Measurements from ENCODE around the gene FOXK2.

The FOXK2 gene

DNA sequence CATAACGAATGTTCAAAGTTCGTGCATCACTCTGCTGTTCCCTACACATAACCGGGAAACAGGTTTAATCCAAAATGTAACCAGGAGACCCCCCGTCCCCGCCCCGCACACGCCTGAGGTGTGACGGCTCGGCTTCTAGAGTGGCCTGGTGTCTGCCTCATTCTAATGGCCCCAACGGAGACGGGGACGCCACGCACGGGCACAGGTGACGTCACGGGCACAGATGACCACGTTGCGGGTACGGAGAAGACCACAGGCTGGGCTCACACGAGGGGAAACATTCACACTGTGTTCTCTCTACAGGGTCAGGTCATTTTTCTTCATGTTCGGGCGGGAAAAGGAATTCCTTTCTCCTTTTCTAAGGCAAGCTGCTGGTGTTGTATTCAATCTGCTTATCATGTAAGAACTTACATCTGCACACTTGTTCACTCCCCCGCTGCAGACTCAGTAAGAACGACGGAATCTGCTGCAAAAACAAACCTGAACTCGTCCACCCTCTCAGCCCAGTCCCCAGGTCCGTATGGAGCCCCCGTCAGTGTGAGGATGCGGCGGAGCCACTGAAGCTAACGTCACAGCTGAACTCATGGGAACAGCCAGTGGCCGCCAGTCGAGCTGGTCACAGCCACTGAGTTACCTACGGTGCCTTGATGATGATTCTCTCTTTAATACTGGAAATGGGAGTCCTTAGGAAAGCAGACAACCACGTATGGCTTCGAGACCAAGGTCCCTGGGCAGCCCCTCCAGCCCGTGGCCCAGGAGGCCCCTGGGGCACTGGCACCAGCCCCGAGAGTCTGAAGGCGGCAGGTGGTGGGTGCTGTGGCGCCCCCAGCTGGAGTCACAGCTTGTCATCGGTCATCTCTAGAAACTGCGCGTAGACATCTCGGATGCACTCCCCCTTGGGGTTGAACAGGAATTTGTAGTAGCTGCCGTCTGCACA lies 95.8 kb downstream of the FOXK2 start:
- no peaks in the 10 kb centered on the region for H3K4me1 ChIP-seq (ENCODE audit: control insufficient read depth, insufficient read depth, low read length, poor library complexity, severe bottlenecking)
- H3K27me3 ChIP-seq (replicated peaks; ENCODE audit: control insufficient read depth, insufficient read depth, low read length, poor library complexity, severe bottlenecking) = no peaks in the 10 kb centered on the region
- peaks cover 59% of the 10 kb centered on the region for H3K36me3 ChIP-seq (ENCODE audit: control insufficient read depth, insufficient read depth, low read length)
- no peaks in the 10 kb centered on the region for H3K9me3 ChIP-seq (ENCODE audit: control insufficient read depth, low read length)
- H3K4me3 ChIP-seq (ENCODE audit: insufficient read depth, low read depth, low read length, poor library complexity, severe bottlenecking) = no peak overlapping the region
- no peak overlapping the region for H3K27ac ChIP-seq (ENCODE audit: insufficient read depth, low read length, poor library complexity, severe bottlenecking)
- no peak for DNase-seq

DNA sequence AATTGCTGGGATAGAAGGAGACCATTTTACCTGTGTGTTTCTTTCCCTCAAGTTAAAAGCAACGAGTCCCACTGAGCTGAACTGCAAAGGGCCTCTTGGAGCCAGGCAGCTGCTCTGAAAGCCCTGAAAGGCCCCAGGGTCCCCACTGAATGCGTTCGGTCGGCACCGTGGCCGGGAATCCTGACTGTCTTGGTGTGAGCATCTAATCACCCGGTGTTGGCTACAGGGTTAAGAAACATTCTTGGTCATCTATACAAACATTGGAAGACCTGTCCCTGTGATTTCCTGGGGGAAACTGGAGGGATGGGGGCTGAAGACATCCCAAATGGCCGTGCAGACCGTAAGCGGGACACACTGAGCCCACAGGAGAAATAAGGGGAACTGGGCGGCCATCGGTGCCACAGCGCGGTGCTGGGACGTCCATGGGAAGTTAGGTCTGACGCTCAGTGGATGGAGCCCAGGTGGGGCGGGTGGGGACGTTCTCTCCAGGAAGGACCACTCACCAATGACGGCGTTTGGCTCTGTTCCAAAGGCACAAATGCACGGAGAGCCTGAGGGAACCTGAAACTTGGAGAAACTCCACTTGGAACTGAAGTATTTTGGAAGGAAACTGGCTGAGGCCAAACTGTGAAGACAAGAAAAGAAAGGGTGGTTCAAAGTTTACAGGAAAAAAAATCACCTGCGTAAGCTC lies 96.6 kb downstream of the FOXK2 start:
- Histone ChIP-seq H3K9me3 (ENCODE audit: control insufficient read depth, low read length) (no peaks in the 10 kb centered on the region), H3K27me3 (replicated peaks; ENCODE audit: control insufficient read depth, insufficient read depth, low read length, poor library complexity, severe bottlenecking) (no peaks in the 10 kb centered on the region), H3K4me1 (ENCODE audit: control insufficient read depth, insufficient read depth, low read length, poor library complexity, severe bottlenecking) (no peaks in the 10 kb centered on the region), H3K27ac (ENCODE audit: insufficient read depth, low read length, poor library complexity, severe bottlenecking) (no peak overlapping the region), H3K36me3 (ENCODE audit: control insufficient read depth, insufficient read depth, low read length) (peaks cover 65% of the 10 kb centered on the region), H3K4me3 (ENCODE audit: insufficient read depth, low read depth, low read length, poor library complexity, severe bottlenecking) (no peak overlapping the region)
- no peak for DNase-seq

DNA sequence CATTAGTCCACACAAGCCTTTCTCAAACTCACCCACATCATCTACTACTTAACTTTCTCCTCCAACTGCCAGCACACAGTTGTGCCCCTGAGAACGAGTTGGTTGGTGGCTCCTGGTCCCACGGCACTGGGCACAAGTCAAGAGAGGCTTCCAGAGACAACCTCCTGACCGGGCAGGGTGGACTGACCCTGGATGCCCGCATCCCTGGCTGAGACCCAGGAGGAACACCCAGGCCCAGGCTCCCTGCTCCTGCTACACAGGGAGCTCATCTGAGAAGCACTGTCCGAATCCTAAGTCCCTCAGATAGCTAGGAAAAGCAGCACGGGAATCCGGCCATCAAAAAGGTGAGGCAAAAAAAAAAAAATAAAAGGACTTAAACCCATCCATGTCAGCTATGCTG lies 99.7 kb downstream of the FOXK2 start:
- H3K9me3 ChIP-seq (ENCODE audit: control insufficient read depth, low read length) = no peaks in the 10 kb centered on the region
- no peak overlapping the region for H3K4me3 ChIP-seq (ENCODE audit: insufficient read depth, low read depth, low read length, poor library complexity, severe bottlenecking)
- H3K27me3 ChIP-seq (replicated peaks; ENCODE audit: control insufficient read depth, insufficient read depth, low read length, poor library complexity, severe bottlenecking) = no peaks in the 10 kb centered on the region
- DNase-seq = no peak
- H3K27ac ChIP-seq (ENCODE audit: insufficient read depth, low read length, poor library complexity, severe bottlenecking) = no peak overlapping the region
- no peaks in the 10 kb centered on the region for H3K4me1 ChIP-seq (ENCODE audit: control insufficient read depth, insufficient read depth, low read length, poor library complexity, severe bottlenecking)
- H3K36me3 ChIP-seq (ENCODE audit: control insufficient read depth, insufficient read depth, low read length) = peaks cover 80% of the 10 kb centered on the region

DNA sequence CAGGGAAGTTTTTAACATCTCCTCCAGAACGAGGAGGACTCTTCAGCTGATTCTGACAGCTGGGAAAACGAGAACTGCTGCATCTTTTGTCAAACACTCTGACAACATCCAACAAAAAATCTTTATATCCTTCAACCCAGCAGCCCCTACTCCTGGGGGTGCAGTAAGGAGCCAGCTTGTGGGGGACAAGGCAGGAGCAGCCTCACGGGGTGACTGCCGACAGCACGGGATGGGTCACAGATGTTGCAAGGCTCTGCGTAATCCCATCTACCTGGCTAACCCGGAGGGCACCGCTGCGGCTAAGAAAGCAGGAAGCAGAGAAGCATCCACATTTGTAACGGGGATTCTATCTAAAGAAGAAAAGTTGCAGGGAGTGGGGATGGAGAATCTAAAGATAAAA lies 100.1 kb downstream of the FOXK2 start:
- Histone ChIP-seq H3K9me3 (ENCODE audit: control insufficient read depth, low read length) (no peaks in the 10 kb centered on the region), H3K27ac (ENCODE audit: insufficient read depth, low read length, poor library complexity, severe bottlenecking) (no peak overlapping the region), H3K27me3 (replicated peaks; ENCODE audit: control insufficient read depth, insufficient read depth, low read length, poor library complexity, severe bottlenecking) (no peaks in the 10 kb centered on the region), H3K36me3 (ENCODE audit: control insufficient read depth, insufficient read depth, low read length) (peaks cover 84% of the 10 kb centered on the region), H3K4me3 (ENCODE audit: insufficient read depth, low read depth, low read length, poor library complexity, severe bottlenecking) (no peak overlapping the region), H3K4me1 (ENCODE audit: control insufficient read depth, insufficient read depth, low read length, poor library complexity, severe bottlenecking) (no peaks in the 10 kb centered on the region)
- DNase-seq = no peak

DNA sequence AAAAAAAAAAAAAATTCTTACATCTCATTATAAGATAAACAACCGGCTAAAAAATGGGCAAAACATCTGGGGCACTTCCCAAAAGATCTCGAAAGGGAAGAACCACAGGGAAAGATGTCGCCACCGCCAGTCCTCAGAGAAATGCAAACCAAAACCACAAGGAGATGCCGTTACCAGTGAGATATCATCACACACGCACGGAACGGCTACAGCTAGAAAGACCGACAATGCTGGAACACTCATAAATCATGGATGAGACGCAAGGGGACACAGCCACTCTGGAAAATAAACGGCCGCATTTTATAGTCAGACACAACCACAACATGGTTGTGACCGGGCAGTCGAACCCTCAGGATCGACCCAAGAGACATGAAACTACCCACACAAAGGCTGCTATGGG lies 104.2 kb downstream of the FOXK2 start:
- Histone ChIP-seq H3K4me3 (ENCODE audit: insufficient read depth, low read depth, low read length, poor library complexity, severe bottlenecking) (no peak overlapping the region), H3K9me3 (ENCODE audit: control insufficient read depth, low read length) (no peaks in the 10 kb centered on the region), H3K27me3 (replicated peaks; ENCODE audit: control insufficient read depth, insufficient read depth, low read length, poor library complexity, severe bottlenecking) (no peaks in the 10 kb centered on the region), H3K4me1 (ENCODE audit: control insufficient read depth, insufficient read depth, low read length, poor library complexity, severe bottlenecking) (no peaks in the 10 kb centered on the region), H3K36me3 (ENCODE audit: control insufficient read depth, insufficient read depth, low read length) (peaks cover 82% of the 10 kb centered on the region), H3K27ac (ENCODE audit: insufficient read depth, low read length, poor library complexity, severe bottlenecking) (no peak overlapping the region)
- DNase-seq = no peak

DNA sequence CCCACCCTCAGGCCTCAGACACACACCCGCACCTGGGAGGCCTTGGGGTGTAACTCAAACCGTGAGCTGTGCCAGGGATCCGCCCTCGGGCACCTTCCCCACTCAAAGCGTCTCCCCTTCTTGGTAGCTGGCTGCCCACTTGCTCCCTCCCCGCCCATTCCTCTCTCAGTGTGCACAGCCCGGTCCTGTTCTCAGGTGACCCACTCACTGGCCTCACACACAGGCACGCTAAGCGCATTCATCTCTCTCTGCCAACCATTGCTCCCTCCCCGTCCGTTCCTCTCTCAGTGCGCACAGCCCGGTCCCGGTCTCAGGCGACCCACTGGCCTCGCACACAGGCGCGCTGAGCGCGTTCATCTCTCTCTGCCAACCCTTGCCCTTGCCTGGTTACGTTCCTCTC lies 107.9 kb downstream of the FOXK2 start:
- no peaks in the 10 kb centered on the region for H3K9me3 ChIP-seq (ENCODE audit: control insufficient read depth, low read length)
- H3K27me3 ChIP-seq (replicated peaks; ENCODE audit: control insufficient read depth, insufficient read depth, low read length, poor library complexity, severe bottlenecking) = no peaks in the 10 kb centered on the region
- no peaks in the 10 kb centered on the region for H3K4me1 ChIP-seq (ENCODE audit: control insufficient read depth, insufficient read depth, low read length, poor library complexity, severe bottlenecking)
- no peak overlapping the region for H3K4me3 ChIP-seq (ENCODE audit: insufficient read depth, low read depth, low read length, poor library complexity, severe bottlenecking)
- peaks cover 60% of the 10 kb centered on the region for H3K36me3 ChIP-seq (ENCODE audit: control insufficient read depth, insufficient read depth, low read length)
- no peak for DNase-seq
- no peak overlapping the region for H3K27ac ChIP-seq (ENCODE audit: insufficient read depth, low read length, poor library complexity, severe bottlenecking)

DNA sequence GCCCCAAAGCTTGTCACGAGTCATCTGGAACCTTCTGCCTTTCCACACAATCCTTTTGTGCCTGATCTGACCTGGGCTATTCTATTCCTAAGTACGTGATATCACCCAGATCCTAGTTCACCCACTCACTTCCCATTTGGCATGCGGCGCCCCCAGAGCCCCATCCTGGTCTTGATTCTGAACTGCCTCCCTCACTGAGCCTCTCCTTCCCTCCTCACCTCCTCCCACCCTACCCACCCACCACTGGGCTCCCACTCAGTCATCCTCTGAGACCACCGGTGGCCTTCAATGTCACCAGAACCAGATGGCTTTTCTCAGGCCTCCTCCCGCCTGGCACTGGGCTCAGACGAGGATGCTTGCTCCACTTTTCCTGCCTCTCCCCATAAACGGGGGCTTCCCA lies 110.2 kb downstream of the FOXK2 start:
- no peak for DNase-seq
- Histone ChIP-seq H3K27me3 (replicated peaks; ENCODE audit: control insufficient read depth, insufficient read depth, low read length, poor library complexity, severe bottlenecking) (no peaks in the 10 kb centered on the region), H3K4me3 (ENCODE audit: insufficient read depth, low read depth, low read length, poor library complexity, severe bottlenecking) (no peak overlapping the region), H3K36me3 (ENCODE audit: control insufficient read depth, insufficient read depth, low read length) (peaks cover 56% of the 10 kb centered on the region), H3K9me3 (ENCODE audit: control insufficient read depth, low read length) (no peaks in the 10 kb centered on the region), H3K4me1 (ENCODE audit: control insufficient read depth, insufficient read depth, low read length, poor library complexity, severe bottlenecking) (no peaks in the 10 kb centered on the region), H3K27ac (ENCODE audit: insufficient read depth, low read length, poor library complexity, severe bottlenecking) (no peak overlapping the region)

DNA sequence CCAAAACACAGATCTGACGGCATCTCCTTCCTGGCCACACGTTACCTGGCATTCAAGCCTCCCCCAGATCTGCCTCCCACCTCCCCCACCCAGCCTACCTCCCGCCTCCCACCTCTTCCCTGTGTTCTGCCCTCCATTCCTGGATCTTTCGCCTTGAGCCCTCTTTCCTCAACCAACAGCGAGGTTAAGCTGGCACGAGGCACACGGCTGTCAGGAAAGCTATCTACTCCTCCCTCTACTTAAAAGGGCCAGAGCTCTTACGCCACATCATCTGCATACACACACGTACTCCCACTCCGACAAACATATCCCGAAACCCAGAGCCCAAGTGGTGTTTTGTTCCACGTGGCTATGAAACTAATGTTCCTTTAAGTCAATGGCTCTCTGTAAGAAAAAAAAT lies 110.7 kb downstream of the FOXK2 start:
- no peaks in the 10 kb centered on the region for H3K9me3 ChIP-seq (ENCODE audit: control insufficient read depth, low read length)
- H3K36me3 ChIP-seq (ENCODE audit: control insufficient read depth, insufficient read depth, low read length) = peaks cover 52% of the 10 kb centered on the region
- no peak overlapping the region for H3K4me3 ChIP-seq (ENCODE audit: insufficient read depth, low read depth, low read length, poor library complexity, severe bottlenecking)
- H3K27me3 ChIP-seq (replicated peaks; ENCODE audit: control insufficient read depth, insufficient read depth, low read length, poor library complexity, severe bottlenecking) = no peaks in the 10 kb centered on the region
- no peak overlapping the region for H3K27ac ChIP-seq (ENCODE audit: insufficient read depth, low read length, poor library complexity, severe bottlenecking)
- no peaks in the 10 kb centered on the region for H3K4me1 ChIP-seq (ENCODE audit: control insufficient read depth, insufficient read depth, low read length, poor library complexity, severe bottlenecking)
- DNase-seq = no peak

DNA sequence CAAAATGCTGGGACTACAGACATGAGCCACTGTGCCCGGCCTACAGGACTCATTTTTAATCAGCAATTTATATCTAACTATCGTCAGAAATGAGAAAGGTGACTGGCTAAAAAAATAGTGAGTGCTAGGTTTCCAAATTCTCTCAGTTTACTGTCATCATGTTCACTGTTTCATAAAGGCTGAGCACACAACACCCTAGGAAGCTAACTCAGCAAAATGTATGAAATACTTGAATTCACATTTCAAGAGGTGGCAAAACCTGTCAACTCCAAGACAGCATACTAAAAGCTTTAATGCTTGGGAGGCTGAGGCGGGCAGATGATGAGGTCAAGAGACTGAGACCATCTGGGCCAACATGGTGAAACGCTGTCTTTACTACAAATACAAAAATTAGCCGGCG lies 112.0 kb downstream of the FOXK2 start:
- Histone ChIP-seq H3K4me1 (ENCODE audit: control insufficient read depth, insufficient read depth, low read length, poor library complexity, severe bottlenecking) (no peaks in the 10 kb centered on the region), H3K4me3 (ENCODE audit: insufficient read depth, low read depth, low read length, poor library complexity, severe bottlenecking) (no peak overlapping the region), H3K27me3 (replicated peaks; ENCODE audit: control insufficient read depth, insufficient read depth, low read length, poor library complexity, severe bottlenecking) (no peaks in the 10 kb centered on the region), H3K27ac (ENCODE audit: insufficient read depth, low read length, poor library complexity, severe bottlenecking) (no peak overlapping the region), H3K36me3 (ENCODE audit: control insufficient read depth, insufficient read depth, low read length) (peaks cover 46% of the 10 kb centered on the region), H3K9me3 (ENCODE audit: control insufficient read depth, low read length) (no peaks in the 10 kb centered on the region)
- no peak for DNase-seq

DNA sequence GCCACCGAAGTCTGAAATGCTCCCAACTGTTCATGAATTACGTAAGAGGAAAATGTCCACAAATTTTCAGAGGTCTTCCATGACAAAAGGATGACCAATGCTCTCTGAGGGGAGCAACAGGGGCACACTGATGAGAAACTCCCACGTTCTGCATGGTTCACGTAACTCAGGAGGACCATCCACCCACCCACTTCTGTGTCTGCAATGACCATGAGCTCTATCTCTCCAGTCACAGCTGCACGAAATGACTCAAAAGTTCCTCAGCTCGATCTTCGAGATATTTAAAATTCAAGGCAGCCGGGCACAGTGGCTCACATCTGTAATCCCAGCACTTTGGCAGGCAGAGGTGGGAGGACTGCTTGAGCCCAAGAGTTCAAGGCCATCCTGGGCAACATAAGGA lies 112.9 kb downstream of the FOXK2 start:
- Histone ChIP-seq H3K27me3 (replicated peaks; ENCODE audit: control insufficient read depth, insufficient read depth, low read length, poor library complexity, severe bottlenecking) (no peaks in the 10 kb centered on the region), H3K9me3 (ENCODE audit: control insufficient read depth, low read length) (no peaks in the 10 kb centered on the region), H3K27ac (ENCODE audit: insufficient read depth, low read length, poor library complexity, severe bottlenecking) (no peak overlapping the region), H3K4me3 (ENCODE audit: insufficient read depth, low read depth, low read length, poor library complexity, severe bottlenecking) (no peak overlapping the region), H3K4me1 (ENCODE audit: control insufficient read depth, insufficient read depth, low read length, poor library complexity, severe bottlenecking) (no peaks in the 10 kb centered on the region), H3K36me3 (ENCODE audit: control insufficient read depth, insufficient read depth, low read length) (peaks cover 47% of the 10 kb centered on the region)
- no peak for DNase-seq
